ENCODE data around the gene B3GNT4.

GRCh38 chr12:122185494-122186082 is 17.9 kb upstream of the B3GNT4 start:
- no peak for TF ChIP-seq POLR2A (IDR thresholded peaks at IDR 0.05)
- TF ChIP-seq, protein P1, sequence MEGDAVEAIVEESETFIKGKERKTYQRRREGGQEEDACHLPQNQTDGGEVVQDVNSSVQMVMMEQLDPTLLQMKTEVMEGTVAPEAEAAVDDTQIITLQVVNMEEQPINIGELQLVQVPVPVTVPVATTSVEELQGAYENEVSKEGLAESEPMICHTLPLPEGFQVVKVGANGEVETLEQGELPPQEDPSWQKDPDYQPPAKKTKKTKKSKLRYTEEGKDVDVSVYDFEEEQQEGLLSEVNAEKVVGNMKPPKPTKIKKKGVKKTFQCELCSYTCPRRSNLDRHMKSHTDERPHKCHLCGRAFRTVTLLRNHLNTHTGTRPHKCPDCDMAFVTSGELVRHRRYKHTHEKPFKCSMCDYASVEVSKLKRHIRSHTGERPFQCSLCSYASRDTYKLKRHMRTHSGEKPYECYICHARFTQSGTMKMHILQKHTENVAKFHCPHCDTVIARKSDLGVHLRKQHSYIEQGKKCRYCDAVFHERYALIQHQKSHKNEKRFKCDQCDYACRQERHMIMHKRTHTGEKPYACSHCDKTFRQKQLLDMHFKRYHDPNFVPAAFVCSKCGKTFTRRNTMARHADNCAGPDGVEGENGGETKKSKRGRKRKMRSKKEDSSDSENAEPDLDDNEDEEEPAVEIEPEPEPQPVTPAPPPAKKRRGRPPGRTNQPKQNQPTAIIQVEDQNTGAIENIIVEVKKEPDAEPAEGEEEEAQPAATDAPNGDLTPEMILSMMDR (IDR thresholded peaks at IDR 0.05), result no peak

Measured in breast epithelium (tissue), 3 donors.